Prostate gland (tissue), 2 donors: ENCODE measurements around the gene MYO1H. TPM values are rescaled to one million over a fixed set of nuclear protein-coding genes. Genes with fewer than 3 reads are reported as not detected.
A peak's percentile ranks its signal among the peaks of the same experiment; 100 is the strongest.
"Not testable (repeated sequence)": the region's sequence is repeated elsewhere in the genome, so short reads cannot be mapped to it uniquely, and the experiment has no call there.

ENCODE experiments used
- DNase-seq: peaks from one replicate; pipeline ENCODE4 v3.0.0-alpha.2; 2019; ENCODE audit warnings: low spot score
- H3K27ac ChIP-seq, 2 donors: fragments of 200-600 bp; sonication (generic); 2 replicates each; pipeline ENCODE4 v1.5.1; 2017 to 2019
- H3K27me3 ChIP-seq: fragments of 200-600 bp; sonication (generic); replicated peaks from 2 replicates; pipeline ENCODE4 v1.5.1; 2019; ENCODE audit not compliant: insufficient read depth
- H3K36me3 ChIP-seq, 2 donors: fragments of 200-600 bp; sonication (generic); 1 replicate in 1 of 2; 2 replicates in 1 of 2; pipeline versions ENCODE4 v1.5.1 to v1.8.1; 2017 to 2019
- H3K4me1 ChIP-seq: fragments of 200-600 bp; sonication (generic); replicated peaks from 2 replicates; pipeline ENCODE4 v1.5.1; 2019
- H3K4me3 ChIP-seq, 2 donors: fragments of 200-600 bp; sonication (generic); 2 replicates each; pipeline ENCODE4 v1.5.1; 2017 to 2019
- H3K9me3 ChIP-seq: fragments of 200-600 bp; sonication (generic); 2 replicates; pipeline ENCODE4 v1.5.1; 2017
- POLR2A ChIP-seq: fragments of 450-650 bp; IDR thresholded peaks from one replicate; pipeline ENCODE4 v1.6.1; 2016; ENCODE audit warnings: antibody characterized with exemption, mild to moderate bottlenecking
- POLR2AphosphoS5 ChIP-seq: sonication (generic); formaldehyde crosslinking; IDR thresholded peaks from one replicate; pipeline ENCODE4 v1.6.1; 2017; ENCODE audit warnings: antibody characterized with exemption
- WGBS: methylation state at CpG from one replicate; pipeline ENCODE4 v1.1.5; 2018; 5-methylcytosine and 5-hydroxymethylcytosine counted together
- intact Hi-C: fragments of 100-400 bp; cut with DNase I; formaldehyde crosslinking; loops from one replicate; pipeline ENCODE4 v1.14.2; 2022
- total RNA-seq, 2 donors: library from RNA; depleted of rRNA; stranded (reverse); fragments of >200 nt; gene quantifications; one replicate each; pipeline ENCODE4 v1.1.0, GENCODE V29; 2016
- TF ChIP-seq, protein P1 (sequence below), 4 experiments: fragments of 200-600 bp in 2 of 4; fragments of 450-650 bp in 2 of 4; sonication (generic) in 2 of 4; IDR thresholded peaks; 1 replicate in 3 of 4; 2 replicates in 1 of 4; pipeline ENCODE4 v1.5.1; 2016 to 2019; ENCODE audit warnings: antibody characterized with exemption in 4 of 4, mild to moderate bottlenecking in 2 of 4, moderate library complexity in 2 of 4

The MYO1H gene
- total RNA-seq, 2 donors from 2014 or later, result 1.2 TPM; not detected in 1

DNA sequence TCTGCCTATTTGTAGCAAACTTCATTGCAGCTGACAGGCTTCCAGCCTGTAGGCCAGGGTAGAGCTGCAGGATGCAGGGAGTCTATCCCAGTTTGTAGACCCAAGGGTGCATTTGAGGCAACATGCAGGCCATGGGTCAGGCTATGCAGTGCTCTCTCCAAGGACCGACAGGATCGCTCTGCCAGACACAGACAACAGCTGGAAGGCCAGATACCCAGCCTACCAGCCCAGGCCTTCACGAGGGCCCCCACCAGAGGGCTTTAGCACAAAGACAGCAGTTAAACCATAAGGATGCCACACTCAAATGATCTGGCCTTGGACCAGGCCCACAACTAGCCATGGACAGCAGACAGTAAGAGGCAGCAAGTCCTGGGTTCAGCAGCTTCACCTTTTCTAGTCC lies 119.1 kb downstream of the MYO1H start:
- H3K4me1 ChIP-seq, result peaks cover 20% of the 10 kb centered on the region
- H3K4me3 ChIP-seq, result no peak overlapping the region
- 50% methylated on average over 3 of the region's 3 CpGs for WGBS
- DNase-seq, result no peak
- no peaks in the 10 kb centered on the region for H3K36me3 ChIP-seq
- intact Hi-C loops, result no loop called here
- no peaks in the 10 kb centered on the region for H3K27me3 ChIP-seq
- TF ChIP-seq POLR2A (no peak), POLR2AphosphoS5 (no peak)
- TF ChIP-seq, protein P1, sequence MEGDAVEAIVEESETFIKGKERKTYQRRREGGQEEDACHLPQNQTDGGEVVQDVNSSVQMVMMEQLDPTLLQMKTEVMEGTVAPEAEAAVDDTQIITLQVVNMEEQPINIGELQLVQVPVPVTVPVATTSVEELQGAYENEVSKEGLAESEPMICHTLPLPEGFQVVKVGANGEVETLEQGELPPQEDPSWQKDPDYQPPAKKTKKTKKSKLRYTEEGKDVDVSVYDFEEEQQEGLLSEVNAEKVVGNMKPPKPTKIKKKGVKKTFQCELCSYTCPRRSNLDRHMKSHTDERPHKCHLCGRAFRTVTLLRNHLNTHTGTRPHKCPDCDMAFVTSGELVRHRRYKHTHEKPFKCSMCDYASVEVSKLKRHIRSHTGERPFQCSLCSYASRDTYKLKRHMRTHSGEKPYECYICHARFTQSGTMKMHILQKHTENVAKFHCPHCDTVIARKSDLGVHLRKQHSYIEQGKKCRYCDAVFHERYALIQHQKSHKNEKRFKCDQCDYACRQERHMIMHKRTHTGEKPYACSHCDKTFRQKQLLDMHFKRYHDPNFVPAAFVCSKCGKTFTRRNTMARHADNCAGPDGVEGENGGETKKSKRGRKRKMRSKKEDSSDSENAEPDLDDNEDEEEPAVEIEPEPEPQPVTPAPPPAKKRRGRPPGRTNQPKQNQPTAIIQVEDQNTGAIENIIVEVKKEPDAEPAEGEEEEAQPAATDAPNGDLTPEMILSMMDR (IDR thresholded peaks at IDR 0.05), result no peak
- H3K9me3 ChIP-seq, result no peaks in the 10 kb centered on the region
- H3K27ac ChIP-seq, result peak overlapping the region; percentile 5 to 36

GRCh38 chr12:109467978-109468676 lies 120.4 kb downstream of the MYO1H start:
- Histone ChIP-seq H3K4me1 (peaks cover 12% of the 10 kb centered on the region), H3K27ac (peak overlapping the region; percentile 5 to 36), H3K4me3 (no peak overlapping the region), H3K36me3 (no peaks in the 10 kb centered on the region), H3K9me3 (no peaks in the 10 kb centered on the region), H3K27me3 (no peaks in the 10 kb centered on the region)
- TF ChIP-seq POLR2A, result no peak
- TF ChIP-seq, protein P1 (IDR thresholded peaks at IDR 0.05), result no peak
- TF ChIP-seq POLR2AphosphoS5, result no peak
- DNase-seq, result no peak
- 69% methylated on average over 8 of the region's 8 CpGs for WGBS
- intact Hi-C loops, result no loop called here

- WGBS, result 91% methylated on average over 10 of the region's 10 CpGs
- Histone ChIP-seq H3K36me3 (no peaks in the 10 kb centered on the region), H3K4me3 (no peak overlapping the region), H3K27ac (no peak overlapping the region), H3K27me3 (no peaks in the 10 kb centered on the region), H3K4me1 (peaks cover 2% of the 10 kb centered on the region), H3K9me3 (no peaks in the 10 kb centered on the region)
- intact Hi-C loops, result no loop called here
- TF ChIP-seq, protein P1 (IDR thresholded peaks at IDR 0.05), result no peak
- TF ChIP-seq POLR2A (no peak), POLR2AphosphoS5 (no peak)
- DNase-seq, result no peak
Measured at GRCh38 chr12:109469517-109469916, 121.8 kb downstream of the MYO1H start.

GRCh38 chr12:109473006-109473405 lies 125.3 kb downstream of the MYO1H start:
- 91% methylated on average over 3 of the region's 3 CpGs for WGBS
- no peak overlapping the region for H3K27ac ChIP-seq
- TF ChIP-seq POLR2A (no peak), POLR2AphosphoS5 (no peak)
- TF ChIP-seq, protein P1 (IDR thresholded peaks at IDR 0.05), result no peak
- H3K4me3 ChIP-seq, result no peak overlapping the region
- H3K9me3 ChIP-seq, result no peaks in the 10 kb centered on the region
- DNase-seq, result no peak
- H3K27me3 ChIP-seq, result no peaks in the 10 kb centered on the region
- intact Hi-C loops, result no loop called here
- no peaks in the 10 kb centered on the region for H3K36me3 ChIP-seq
- H3K4me1 ChIP-seq, result peaks cover 2% of the 10 kb centered on the region

GRCh38 chr12:109473526-109474270 lies 126.0 kb downstream of the MYO1H start:
- H3K4me1 ChIP-seq, DNase-seq, H3K36me3 ChIP-seq, H3K27me3 ChIP-seq, H3K9me3 ChIP-seq, H3K4me3 ChIP-seq, H3K27ac ChIP-seq, intact Hi-C loops: not testable (repeated sequence)
- 91% methylated on average over 16 of the region's 16 CpGs for WGBS
